Mucosa of rectum (tissue), 2 donors: ENCODE data around the gene HCN3.

Source experiments
- H3K27ac ChIP-seq, 2 donors: one replicate each; pipeline ENCODE4 v1.7.0; 2013; ENCODE audit warnings: inconsistent platforms in 2 of 2, low read depth in 2 of 2, low read length in 2 of 2
- H3K27me3 ChIP-seq, 2 donors: one replicate each; pipeline ENCODE4 v1.7.0; 2013; ENCODE audit warnings: low read length in 2 of 2; ENCODE audit not compliant: control insufficient read depth in 2 of 2, insufficient read depth in 2 of 2
- H3K36me3 ChIP-seq, 2 donors: one replicate each; pipeline ENCODE4 v1.7.0; 2013; ENCODE audit warnings: low read length in 2 of 2; ENCODE audit not compliant: control insufficient read depth in 2 of 2, insufficient read depth in 2 of 2
- H3K4me1 ChIP-seq, 2 donors: one replicate each; pipeline ENCODE4 v1.7.0; 2013; ENCODE audit warnings: low read length in 2 of 2, mild to moderate bottlenecking in 1 of 2; ENCODE audit not compliant: control insufficient read depth in 2 of 2, insufficient read depth in 2 of 2
- H3K4me3 ChIP-seq, 2 donors: one replicate each; pipeline ENCODE4 v1.7.0; 2013; ENCODE audit warnings: low read length in 2 of 2
- H3K9ac ChIP-seq, 2 donors: one replicate each; pipeline ENCODE4 v1.7.0; 2013; ENCODE audit warnings: low read length in 2 of 2, low read depth in 1 of 2, mild to moderate bottlenecking in 1 of 2
- H3K9me3 ChIP-seq, 2 donors: one replicate each; pipeline ENCODE4 v1.7.0; 2013; ENCODE audit warnings: low read length in 2 of 2; ENCODE audit not compliant: control insufficient read depth in 2 of 2
- donor health status: healthy.
- donor health status: Normal muscosa, but diverticular disease.

Gene HCN3

GRCh38 chr1:155295183-155295941 lies 18.1 kb downstream of the HCN3 start:
- H3K9ac ChIP-seq, result no peak overlapping the region
- no peaks in the 10 kb centered on the region for H3K9me3 ChIP-seq
- no peak overlapping the region for H3K27ac ChIP-seq
- peaks cover 0 to 2% of the 10 kb centered on the region in 2 donors for H3K36me3 ChIP-seq
- H3K4me1 ChIP-seq, result peaks cover 0 to 4% of the 10 kb centered on the region in 2 donors
- peaks cover 13 to 23% of the 10 kb centered on the region in 2 donors for H3K27me3 ChIP-seq
- no peak overlapping the region for H3K4me3 ChIP-seq

GRCh38 chr1:155295942-155296267 lies 18.6 kb downstream of the HCN3 start:
- peaks cover 13 to 23% of the 10 kb centered on the region in 2 donors for H3K27me3 ChIP-seq
- H3K9ac ChIP-seq, result no peak overlapping the region
- H3K4me1 ChIP-seq, result peaks cover 4 to 8% of the 10 kb centered on the region in 2 donors
- H3K4me3 ChIP-seq, result no peak overlapping the region
- H3K36me3 ChIP-seq, result no peaks in the 10 kb centered on the region
- H3K9me3 ChIP-seq, result no peaks in the 10 kb centered on the region
- no peak overlapping the region for H3K27ac ChIP-seq

GRCh38 chr1:155296661-155297060 lies 19.4 kb downstream of the HCN3 start:
- Histone ChIP-seq H3K27ac (no peak overlapping the region), H3K4me1 (peaks cover 9 to 11% of the 10 kb centered on the region in 2 donors), H3K4me3 (no peak overlapping the region), H3K9ac (no peak overlapping the region), H3K27me3 (peaks cover 13 to 23% of the 10 kb centered on the region in 2 donors), H3K9me3 (no peaks in the 10 kb centered on the region), H3K36me3 (no peaks in the 10 kb centered on the region)

GRCh38 chr1:155297384-155297783 lies 20.1 kb downstream of the HCN3 start:
- H3K27ac ChIP-seq, result no peak overlapping the region
- peaks cover 9 to 11% of the 10 kb centered on the region in 2 donors for H3K4me1 ChIP-seq
- no peak overlapping the region for H3K4me3 ChIP-seq
- H3K27me3 ChIP-seq, result peaks cover 13 to 23% of the 10 kb centered on the region in 2 donors
- no peaks in the 10 kb centered on the region for H3K36me3 ChIP-seq
- no peak overlapping the region for H3K9ac ChIP-seq
- no peaks in the 10 kb centered on the region for H3K9me3 ChIP-seq

- H3K27ac ChIP-seq, result peak overlapping the region in 1 of 2 donors; percentile 16
- H3K4me1 ChIP-seq, result peaks cover 9 to 13% of the 10 kb centered on the region in 2 donors
- H3K36me3 ChIP-seq, result no peaks in the 10 kb centered on the region
- peaks cover 10 to 11% of the 10 kb centered on the region in 2 donors for H3K27me3 ChIP-seq
- H3K9me3 ChIP-seq, result no peaks in the 10 kb centered on the region
- H3K4me3 ChIP-seq, result no peak overlapping the region
- no peak overlapping the region for H3K9ac ChIP-seq
Measured at GRCh38 chr1:155300024-155300423, 22.8 kb downstream of the HCN3 start.

- no peak overlapping the region for H3K4me3 ChIP-seq
- peak overlapping the region in 1 of 2 donors; percentile 16 for H3K27ac ChIP-seq
- no peaks in the 10 kb centered on the region for H3K36me3 ChIP-seq
- peaks cover 9 to 13% of the 10 kb centered on the region in 2 donors for H3K4me1 ChIP-seq
- no peaks in the 10 kb centered on the region for H3K9me3 ChIP-seq
- H3K27me3 ChIP-seq, result peaks cover 3 to 5% of the 10 kb centered on the region in 2 donors
- no peak overlapping the region for H3K9ac ChIP-seq
Measured at GRCh38 chr1:155300553-155301329, 23.5 kb downstream of the HCN3 start.

GRCh38 chr1:155301342-155301841 lies 24.1 kb downstream of the HCN3 start, which contains the start of gene PKLR:
Gene PKLR (minus strand): TSS chr1:155301438. CDS start chr1:155301395, 43 bp downstream.
- no peaks in the 10 kb centered on the region for H3K9me3 ChIP-seq
- peak within 1 kb of the TSS in 1 of 2 donors; percentile 16 for H3K27ac ChIP-seq
- H3K9ac ChIP-seq, result no peak within 1 kb of the TSS
- peaks cover 9 to 16% of the 10 kb centered on the region in 2 donors for H3K4me1 ChIP-seq
- H3K27me3 ChIP-seq, result peaks cover 0 to 2% of the 10 kb centered on the region in 2 donors
- no peaks in the 10 kb centered on the region for H3K36me3 ChIP-seq
- no peak within 1 kb of the TSS for H3K4me3 ChIP-seq

GRCh38 chr1:155304558-155305063 lies 27.3 kb downstream of the HCN3 start:
- H3K9ac ChIP-seq, result no peak overlapping the region
- no peaks in the 10 kb centered on the region for H3K9me3 ChIP-seq
- peak overlapping the region in 1 of 2 donors; percentile 27 for H3K27ac ChIP-seq
- no peaks in the 10 kb centered on the region for H3K36me3 ChIP-seq
- peaks cover 13 to 22% of the 10 kb centered on the region in 2 donors for H3K4me1 ChIP-seq
- no peaks in the 10 kb centered on the region for H3K27me3 ChIP-seq
- peak overlapping the region in 1 of 2 donors; percentile 43 for H3K4me3 ChIP-seq

- Histone ChIP-seq H3K27me3 (no peaks in the 10 kb centered on the region), H3K27ac (no peak overlapping the region), H3K9ac (no peak overlapping the region), H3K4me3 (no peak overlapping the region), H3K9me3 (no peaks in the 10 kb centered on the region), H3K4me1 (peaks cover 12 to 20% of the 10 kb centered on the region in 2 donors), H3K36me3 (peaks cover 0 to 2% of the 10 kb centered on the region in 2 donors)
Measured at GRCh38 chr1:155305881-155306391, 28.7 kb downstream of the HCN3 start.
